HCT116 (cell line): Measurements from ENCODE around the gene MROH7. TPM values are rescaled to one million over a fixed set of nuclear protein-coding genes. Genes with fewer than 3 reads are reported as not detected.
"Not testable (repeated sequence)": the region's sequence is repeated elsewhere in the genome, so short reads cannot be mapped to it uniquely, and the experiment has no call there.

Source experiments
- ATAC-seq: fragments of 200-7000 bp; cut with Tn5 transposase; 2 replicates; pipeline ENCODE4 v1.9.1; 2020; ENCODE audit warnings: mild to moderate bottlenecking, moderate library complexity
- BruUV-seq: library from RNA; stranded (reverse); fragments of 400-500 nt; replicated peaks from 2 replicates; lab custom pipeline; 2021; lab: Mats Ljungman, UMichigan
- CTCF ChIA-PET: fragments of 300-600 bp; sonication (Branson Sonifier 250); formaldehyde crosslinking; loops from one replicate; lab custom pipeline; 2021; ENCODE audit warnings: antibody characterized with exemption; lab: Charles Lee
- POLR2A ChIA-PET: fragments of 300-600, 350-600 bp; sonication (Branson Sonifier 250); formaldehyde crosslinking; loops from one replicate; lab custom pipeline; 2021; ENCODE audit warnings: antibody characterized with exemption; lab: Charles Lee
- RAD21 ChIA-PET, 2 experiments: fragments of 300-600 bp; sonication (Branson Sonifier 250); formaldehyde crosslinking; loops; one replicate each; lab custom pipeline; 2023; ENCODE audit warnings: low total read pairs in 2 of 2; ENCODE audit not compliant: uncharacterized antibody in 2 of 2, unreplicated experiment in 2 of 2, low non-redundant PET in 1 of 2; lab: Charles Lee
- DNase-seq: peaks from one replicate; pipeline ENCODE4 v3.0.0-alpha.2; 2010; ENCODE audit warnings: low read depth, low spot score
- H2AFZ ChIP-seq: fragments of 200-600 bp; shearing (Covaris generic), sonication (generic); 2 replicates; pipeline ENCODE4 v1.6.1; 2017; ENCODE audit warnings: low read depth, mixed run types, mixed read lengths, antibody characterized with exemption, low read length; ENCODE audit not compliant: poor library complexity, severe bottlenecking
- H3K27ac ChIP-seq: 2 replicates; pipeline ENCODE4 v1.5.1; 2012; ENCODE audit warnings: low read depth, low read length
- H3K27me3 ChIP-seq: fragments of 200-600 bp; sonication (generic); 2 replicates; pipeline ENCODE4 v1.6.1; 2016; ENCODE audit warnings: mixed run types, low read length, mixed read lengths; ENCODE audit not compliant: insufficient read depth
- H3K36me3 ChIP-seq, 2 experiments: fragments of 200-500 bp in 1 of 2; fragments of 200-600 bp in 1 of 2; sonication (Bioruptor generic) in 1 of 2; sonication (generic) in 1 of 2; 2 replicates each; pipeline versions ENCODE4 v1.5.1 to v1.6.1; 2014 to 2016; ENCODE audit warnings: low read length in 2 of 2, inconsistent platforms in 1 of 2, mixed read lengths in 1 of 2, mixed run types in 1 of 2; ENCODE audit not compliant: insufficient read depth in 2 of 2, control insufficient read depth in 1 of 2
- H3K4me1 ChIP-seq, 2 experiments: fragments of 200-600 bp in 1 of 2; sonication (generic) in 1 of 2; 2 replicates each; pipeline versions ENCODE4 v1.5.1 to v1.6.1; 2012 to 2017; ENCODE audit warnings: low read length in 2 of 2, inconsistent platforms in 1 of 2, mild to moderate bottlenecking in 1 of 2, mixed read lengths in 1 of 2, mixed run types in 1 of 2, moderate library complexity in 1 of 2; ENCODE audit not compliant: insufficient read depth in 2 of 2, control insufficient read depth in 1 of 2
- H3K4me2 ChIP-seq: fragments of 200-600 bp; sonication (generic); 2 replicates; pipeline ENCODE4 v1.6.1; 2017; ENCODE audit warnings: mixed run types, low read length, mixed read lengths
- H3K4me3 ChIP-seq, 2 experiments: fragments of 200-600 bp in 1 of 2; sonication (generic) in 1 of 2; replicated peaks in 1 of 2; 2 replicates each; pipeline ENCODE4 v1.5.1; 2011 to 2016; ENCODE audit warnings: low read length in 2 of 2, control low read depth in 1 of 2, low read depth in 1 of 2, mild to moderate bottlenecking in 1 of 2, mixed read lengths in 1 of 2, mixed run types in 1 of 2
- H3K79me2 ChIP-seq: fragments of 200-600 bp; sonication (generic); 2 replicates; pipeline ENCODE4 v1.6.1; 2017; ENCODE audit warnings: mild to moderate bottlenecking, mixed run types, low read length, moderate library complexity, mixed read lengths; ENCODE audit not compliant: insufficient read depth
- H3K9ac ChIP-seq: fragments of 200-600 bp; sonication (generic); 2 replicates; pipeline ENCODE4 v1.6.1; 2016; ENCODE audit warnings: low read length, mixed read lengths
- H3K9me2 ChIP-seq: fragments of 200-600 bp; sonication (generic), shearing (Covaris generic); 2 replicates; pipeline ENCODE4 v1.6.1; 2017; ENCODE audit warnings: mixed run types, mild to moderate bottlenecking, moderate library complexity; ENCODE audit not compliant: insufficient read depth
- H3K9me3 ChIP-seq, 2 experiments: fragments of 200-500 bp in 1 of 2; fragments of 200-600 bp in 1 of 2; sonication (Bioruptor generic) in 1 of 2; sonication (generic) in 1 of 2; 2 replicates each; pipeline ENCODE4 v1.6.1; 2014 to 2017; ENCODE audit warnings: low read length in 2 of 2, mixed read lengths in 2 of 2, inconsistent platforms in 1 of 2, low read depth in 1 of 2, mild to moderate bottlenecking in 1 of 2, mixed run types in 1 of 2, moderate library complexity in 1 of 2; ENCODE audit not compliant: control insufficient read depth in 1 of 2, insufficient read depth in 1 of 2
- H4K20me1 ChIP-seq: fragments of 200-600 bp; sonication (generic), shearing (Covaris generic); 2 replicates; pipeline ENCODE4 v1.6.1; 2017; ENCODE audit warnings: mixed run types, mild to moderate bottlenecking, moderate library complexity; ENCODE audit not compliant: insufficient read depth
- ELF1 ChIP-seq: IDR thresholded peaks from 2 replicates; pipeline ENCODE4 v1.6.1; 2012; ENCODE audit warnings: low read depth, borderline replicate concordance
- JUND ChIP-seq: IDR thresholded peaks from 2 replicates; pipeline ENCODE4 v1.6.1; 2012
- RAD21 ChIP-seq: IDR thresholded peaks from 2 replicates; pipeline ENCODE4 v1.6.1; 2012; ENCODE audit warnings: low read depth, mild to moderate bottlenecking
- intact Hi-C: fragments of 100-400 bp; cut with micrococcal nuclease; formaldehyde crosslinking; loops from 2 replicates; pipeline ENCODE4 v1.10.0; 2022
- total RNA-seq: library from RNA; stranded (reverse); gene quantifications from one replicate; pipeline ENCODE4 v1.2.1, GENCODE V29; 2021; ENCODE audit not compliant: unreplicated experiment

Gene MROH7
- total RNA-seq, 1 experiment from 2014 or later = 1.1 TPM

GRCh38 chr1:54636461-54637446, 4.8 kb upstream of the MROH7 start:
- H3K9ac ChIP-seq, BruUV-seq: not testable (repeated sequence)
- peaks cover 4 to 12% of the 10 kb centered on the region in 2 experiments; a peak in 3 of 4 replicates for H3K4me1 ChIP-seq

GRCh38 chr1:54640361-54640760, 1.2 kb upstream of the MROH7 start:
- ChIA-PET RAD21 (no interaction called here), POLR2A (no interaction called here), CTCF (no interaction called here)
- Histone ChIP-seq H3K9me3 (peaks cover 11% of the 10 kb centered on the region in 2 experiments; a peak in 3 of 4 replicates), H3K4me1 (peaks cover 4 to 12% of the 10 kb centered on the region in 2 experiments; a peak in 3 of 4 replicates), H3K36me3 (no peaks in the 10 kb centered on the region), H3K4me2 (no peak overlapping the region), H2AFZ (no peak overlapping the region), H4K20me1 (no peaks in the 10 kb centered on the region), H3K4me3 (no peak overlapping the region), H3K27ac (no peak overlapping the region), H3K9me2 (no peaks in the 10 kb centered on the region), H3K27me3 (no peaks in the 10 kb centered on the region), H3K9ac (no peak overlapping the region), H3K79me2 (no peaks in the 10 kb centered on the region)
- DNase-seq (no peak), ATAC-seq (no peak)
- intact Hi-C loops = no loop called here
- TF ChIP-seq ELF1 (no peak), JUND (no peak), RAD21 (no peak)
- no TSS peak for BruUV-seq

More at GRCh38 chr1:54636461-54637446, 4.8 kb upstream of the MROH7 start:
- DNase-seq, H3K27ac ChIP-seq, H3K4me2 ChIP-seq, H3K36me3 ChIP-seq, H2AFZ ChIP-seq, H4K20me1 ChIP-seq, H3K9me3 ChIP-seq, intact Hi-C loops, CTCF ChIA-PET, RAD21 ChIA-PET, H3K9me2 ChIP-seq, POLR2A ChIA-PET, ATAC-seq, H3K27me3 ChIP-seq, H3K79me2 ChIP-seq, H3K4me3 ChIP-seq: not testable (repeated sequence)
